KMS-11 (cell line): ENCODE measurements around the gene SIGLEC9.

Source experiments
- H2AFZ ChIP-seq: fragments of 200-600 bp; sonication (generic); 2 replicates; pipeline ENCODE4 v1.6.1; 2016; ENCODE audit warnings: antibody characterized with exemption, mixed run types, low read depth
- H3K27ac ChIP-seq: fragments of 200-600 bp; sonication (generic); 2 replicates; pipeline ENCODE4 v1.6.1; 2016; ENCODE audit warnings: mild to moderate bottlenecking, mixed run types
- H3K27me3 ChIP-seq: fragments of 200-600 bp; sonication (generic); 2 replicates; pipeline ENCODE4 v1.6.1; 2017; ENCODE audit warnings: mild to moderate bottlenecking, low read depth, mixed run types, moderate library complexity; ENCODE audit not compliant: insufficient read depth
- H3K36me3 ChIP-seq: fragments of 200-600 bp; sonication (generic); 2 replicates; pipeline ENCODE4 v1.6.1; 2017; ENCODE audit warnings: mild to moderate bottlenecking, mixed run types; ENCODE audit not compliant: insufficient read depth
- H3K4me1 ChIP-seq: fragments of 200-600 bp; sonication (generic); 2 replicates; pipeline ENCODE4 v1.6.1; 2016; ENCODE audit warnings: mild to moderate bottlenecking, low read depth, mixed run types; ENCODE audit not compliant: poor library complexity, severe bottlenecking
- H3K4me2 ChIP-seq: fragments of 200-600 bp; sonication (generic); 2 replicates; pipeline ENCODE4 v1.7.0; 2016; ENCODE audit warnings: mild to moderate bottlenecking, mixed run types
- H3K4me3 ChIP-seq: fragments of 200-600 bp; sonication (generic); IDR thresholded peaks from 2 replicates; pipeline ENCODE4 v1.6.1; 2017; ENCODE audit warnings: low read depth, low read length, mixed read lengths; ENCODE audit not compliant: insufficient read depth
- H3K79me2 ChIP-seq: fragments of 200-600 bp; sonication (generic); 2 replicates; pipeline ENCODE4 v1.6.1; 2016; ENCODE audit warnings: low read depth, mixed run types; ENCODE audit not compliant: insufficient read depth
- H3K9ac ChIP-seq: fragments of 200-600 bp; sonication (generic); 2 replicates; pipeline ENCODE4 v1.6.1; 2016; ENCODE audit warnings: mild to moderate bottlenecking, mixed run types
- H4K20me1 ChIP-seq: fragments of 200-600 bp; sonication (generic); 2 replicates; pipeline ENCODE4 v1.6.1; 2016; ENCODE audit warnings: mild to moderate bottlenecking, mixed run types; ENCODE audit not compliant: insufficient read depth
- CTCF ChIP-seq: fragments of 200-600 bp; sonication (generic); conservative IDR thresholded peaks from 2 replicates; pipeline ENCODE4 v1.6.1; 2017; ENCODE audit warnings: low read depth, mild to moderate bottlenecking, antibody characterized with exemption, low read length, moderate library complexity, mixed read lengths

SIGLEC9 gene

GRCh38 chr19:51150627-51151026, 25.9 kb downstream of the SIGLEC9 start:
- H2AFZ ChIP-seq: no peak overlapping the region
- H3K79me2 ChIP-seq: no peaks in the 10 kb centered on the region
- H3K27ac ChIP-seq: no peak overlapping the region
- H3K9ac ChIP-seq: no peak overlapping the region
- H3K4me2 ChIP-seq: no peak overlapping the region
- no peaks in the 10 kb centered on the region for H3K4me1 ChIP-seq
- no peak for TF ChIP-seq CTCF
- peaks cover 9% of the 10 kb centered on the region; the same call in 1 of the 2 replicates for H3K27me3 ChIP-seq
- no peak overlapping the region for H3K4me3 ChIP-seq
- H4K20me1 ChIP-seq: no peaks in the 10 kb centered on the region
- no peaks in the 10 kb centered on the region for H3K36me3 ChIP-seq

- no peaks in the 10 kb centered on the region for H3K4me1 ChIP-seq
- TF ChIP-seq CTCF: no peak
- no peaks in the 10 kb centered on the region for H4K20me1 ChIP-seq
- no peak overlapping the region for H3K4me3 ChIP-seq
- no peak overlapping the region for H3K9ac ChIP-seq
- H3K4me2 ChIP-seq: no peak overlapping the region
- peaks cover 9% of the 10 kb centered on the region for H3K27me3 ChIP-seq
- no peaks in the 10 kb centered on the region for H3K79me2 ChIP-seq
- no peak overlapping the region for H2AFZ ChIP-seq
- no peak overlapping the region for H3K27ac ChIP-seq
- H3K36me3 ChIP-seq: no peaks in the 10 kb centered on the region
These were observed 32.0 kb downstream of the SIGLEC9 start for GRCh38 chr19:51156710-51157109.

DNA sequence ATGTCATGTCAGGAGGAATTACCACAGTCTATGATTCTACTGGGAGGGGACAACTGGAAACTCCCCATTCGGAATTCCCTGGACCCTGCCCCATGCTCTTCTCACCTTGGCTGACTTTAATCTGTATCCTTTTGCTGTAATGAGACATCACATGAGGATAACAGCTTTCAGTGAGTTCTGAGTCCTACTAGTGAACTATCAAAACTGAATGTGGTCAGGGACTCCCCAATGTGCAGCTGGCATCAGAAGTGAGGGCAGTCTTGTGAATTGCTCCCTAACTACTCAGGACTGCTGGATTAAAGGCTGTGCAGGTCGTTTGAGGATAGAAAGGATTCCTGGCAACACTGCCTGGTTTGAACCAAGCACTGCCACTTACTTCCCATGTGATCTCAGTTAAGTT, 32.6 kb downstream of the SIGLEC9 start:
- Histone ChIP-seq H3K27ac (no peak overlapping the region), H3K79me2 (no peaks in the 10 kb centered on the region), H3K27me3 (peaks cover 6% of the 10 kb centered on the region), H3K9ac (no peak overlapping the region), H3K4me1 (no peaks in the 10 kb centered on the region), H4K20me1 (no peaks in the 10 kb centered on the region), H2AFZ (no peak overlapping the region), H3K4me2 (no peak overlapping the region), H3K36me3 (no peaks in the 10 kb centered on the region), H3K4me3 (no peak overlapping the region)
- no peak for TF ChIP-seq CTCF

DNA sequence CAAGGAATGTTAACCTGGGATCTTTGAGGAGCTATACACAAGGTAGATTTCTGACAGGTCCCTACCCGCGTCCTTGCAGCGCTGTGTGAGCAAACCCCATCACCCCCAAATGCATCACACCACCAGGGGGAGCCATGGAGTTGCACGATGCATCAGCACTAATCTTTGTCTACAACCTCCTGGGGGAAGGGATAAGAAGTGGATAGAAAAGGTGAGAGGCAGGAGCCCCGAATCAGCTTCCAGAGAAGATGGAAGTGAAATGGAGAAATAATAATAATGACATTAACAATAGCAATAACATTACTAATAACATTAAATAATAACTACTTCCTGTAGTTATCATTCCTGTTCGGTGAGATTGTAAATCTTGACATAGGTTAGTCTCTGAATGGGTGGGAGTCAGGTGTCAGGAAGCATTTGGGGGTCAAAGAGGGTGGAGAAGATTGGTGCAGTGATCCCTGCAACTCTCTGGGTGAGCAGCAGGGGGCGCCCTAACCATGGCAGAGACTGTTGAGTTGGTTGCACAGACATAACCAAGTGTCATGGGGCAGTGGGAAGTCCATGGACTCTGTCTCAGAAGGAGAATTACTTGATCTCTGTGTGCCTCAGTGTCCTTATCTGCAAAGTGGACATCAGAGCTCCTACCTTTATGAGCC, 33.9 kb downstream of the SIGLEC9 start:
- Histone ChIP-seq H3K27ac (no peak overlapping the region), H3K4me1 (no peaks in the 10 kb centered on the region), H3K9ac (no peak overlapping the region), H2AFZ (no peak overlapping the region), H3K27me3 (peaks cover 1% of the 10 kb centered on the region), H3K36me3 (no peaks in the 10 kb centered on the region), H3K4me2 (no peak overlapping the region), H3K79me2 (no peaks in the 10 kb centered on the region), H3K4me3 (no peak overlapping the region), H4K20me1 (no peaks in the 10 kb centered on the region)
- TF ChIP-seq CTCF: peak; percentile 72
